Tibial nerve (tissue), 4 donors: ENCODE data around the gene ZNF416. TPM values are rescaled to one million over a fixed set of nuclear protein-coding genes. Genes with fewer than 3 reads are reported as not detected.
A peak's percentile ranks its signal among the peaks of the same experiment; 100 is the strongest.

Source experiments
- DNase-seq, 2 donors: peaks; one replicate each; pipeline ENCODE4 v3.0.0-alpha.2; 2019; ENCODE audit warnings: low spot score in 2 of 2
- H3K27ac ChIP-seq, 4 donors: fragments of 200-600 bp; sonication (generic) in 3 of 4; one replicate each; pipeline ENCODE4 v1.5.1; 2017 to 2019; ENCODE audit warnings: mild to moderate bottlenecking in 1 of 4
- H3K27me3 ChIP-seq, 2 donors: fragments of 200-600 bp; sonication (generic) in 1 of 2; one replicate each; pipeline versions ENCODE4 v1.5.1 to v1.6.0; 2017 to 2019
- H3K36me3 ChIP-seq, 3 donors: fragments of 200-600 bp; sonication (generic); one replicate each; pipeline ENCODE4 v1.5.1; 2018 to 2019
- H3K4me1 ChIP-seq, 4 donors: fragments of 200-600 bp; sonication (generic) in 3 of 4; one replicate each; pipeline ENCODE4 v1.5.1; 2017 to 2019
- H3K4me3 ChIP-seq, 4 donors: fragments of 200-600 bp; sonication (generic) in 3 of 4; one replicate each; pipeline ENCODE4 v1.5.1; 2017 to 2019; ENCODE audit warnings: mild to moderate bottlenecking in 1 of 4, moderate library complexity in 1 of 4
- H3K9me3 ChIP-seq, 4 donors: fragments of 200-600 bp; sonication (generic) in 3 of 4; one replicate each; pipeline ENCODE4 v1.5.1; 2017 to 2019
- EP300 ChIP-seq, 2 donors: sonication (generic); formaldehyde crosslinking; IDR thresholded peaks; one replicate each; pipeline ENCODE4 v1.6.1; 2017; ENCODE audit warnings: antibody characterized with exemption in 2 of 2, mild to moderate bottlenecking in 1 of 2
- POLR2A ChIP-seq, 2 donors: fragments of 450-650 bp; IDR thresholded peaks; one replicate each; pipeline ENCODE4 v1.6.1; 2017; ENCODE audit warnings: antibody characterized with exemption in 2 of 2, mild to moderate bottlenecking in 2 of 2, moderate library complexity in 2 of 2
- WGBS, 2 donors: methylation state at CpG; one replicate each; pipeline ENCODE4 v1.1.5; 2018; 5-methylcytosine and 5-hydroxymethylcytosine counted together
- total RNA-seq, 4 donors: library from RNA; depleted of rRNA; stranded (reverse); fragments of >200 nt; gene quantifications; one replicate each; pipeline ENCODE4 v1.1.0, GENCODE V29; 2016
- TF ChIP-seq, protein P1 (sequence below), 5 experiments: fragments of 200-600 bp in 3 of 5; fragments of 450-650 bp in 2 of 5; sonication (generic) in 3 of 5; IDR thresholded peaks; one replicate each; pipeline ENCODE4 v1.5.1; 2016 to 2019; ENCODE audit warnings: antibody characterized with exemption in 5 of 5, mild to moderate bottlenecking in 3 of 5, moderate library complexity in 2 of 5

ZNF416 gene
- total RNA-seq, 4 donors from 2014 or later: 2.4 to 6.0 (median 2.6) TPM

GRCh38 chr19:57587529-57587928, 8.8 kb upstream of the ZNF416 start:
- WGBS, 2 donors: 92 to 100% methylated on average over 1 of the region's 1 CpG
- H3K9me3 ChIP-seq: peaks cover 0 to 92% (median 45%) of the 10 kb centered on the region in 4 donors
- peaks cover 0 to 79% (median 42%) of the 10 kb centered on the region in 3 donors for H3K36me3 ChIP-seq
- H3K4me1 ChIP-seq: peaks cover 0 to 19% (median 8%) of the 10 kb centered on the region in 4 donors
- no peak for TF ChIP-seq POLR2A (IDR thresholded peaks at IDR 0.05)
- TF ChIP-seq, protein P1, sequence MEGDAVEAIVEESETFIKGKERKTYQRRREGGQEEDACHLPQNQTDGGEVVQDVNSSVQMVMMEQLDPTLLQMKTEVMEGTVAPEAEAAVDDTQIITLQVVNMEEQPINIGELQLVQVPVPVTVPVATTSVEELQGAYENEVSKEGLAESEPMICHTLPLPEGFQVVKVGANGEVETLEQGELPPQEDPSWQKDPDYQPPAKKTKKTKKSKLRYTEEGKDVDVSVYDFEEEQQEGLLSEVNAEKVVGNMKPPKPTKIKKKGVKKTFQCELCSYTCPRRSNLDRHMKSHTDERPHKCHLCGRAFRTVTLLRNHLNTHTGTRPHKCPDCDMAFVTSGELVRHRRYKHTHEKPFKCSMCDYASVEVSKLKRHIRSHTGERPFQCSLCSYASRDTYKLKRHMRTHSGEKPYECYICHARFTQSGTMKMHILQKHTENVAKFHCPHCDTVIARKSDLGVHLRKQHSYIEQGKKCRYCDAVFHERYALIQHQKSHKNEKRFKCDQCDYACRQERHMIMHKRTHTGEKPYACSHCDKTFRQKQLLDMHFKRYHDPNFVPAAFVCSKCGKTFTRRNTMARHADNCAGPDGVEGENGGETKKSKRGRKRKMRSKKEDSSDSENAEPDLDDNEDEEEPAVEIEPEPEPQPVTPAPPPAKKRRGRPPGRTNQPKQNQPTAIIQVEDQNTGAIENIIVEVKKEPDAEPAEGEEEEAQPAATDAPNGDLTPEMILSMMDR (IDR thresholded peaks at IDR 0.05): no peak
- no peak for DNase-seq
- H3K27ac ChIP-seq: no peak overlapping the region
- H3K4me3 ChIP-seq: no peak overlapping the region
- no peaks in the 10 kb centered on the region for H3K27me3 ChIP-seq

DNA sequence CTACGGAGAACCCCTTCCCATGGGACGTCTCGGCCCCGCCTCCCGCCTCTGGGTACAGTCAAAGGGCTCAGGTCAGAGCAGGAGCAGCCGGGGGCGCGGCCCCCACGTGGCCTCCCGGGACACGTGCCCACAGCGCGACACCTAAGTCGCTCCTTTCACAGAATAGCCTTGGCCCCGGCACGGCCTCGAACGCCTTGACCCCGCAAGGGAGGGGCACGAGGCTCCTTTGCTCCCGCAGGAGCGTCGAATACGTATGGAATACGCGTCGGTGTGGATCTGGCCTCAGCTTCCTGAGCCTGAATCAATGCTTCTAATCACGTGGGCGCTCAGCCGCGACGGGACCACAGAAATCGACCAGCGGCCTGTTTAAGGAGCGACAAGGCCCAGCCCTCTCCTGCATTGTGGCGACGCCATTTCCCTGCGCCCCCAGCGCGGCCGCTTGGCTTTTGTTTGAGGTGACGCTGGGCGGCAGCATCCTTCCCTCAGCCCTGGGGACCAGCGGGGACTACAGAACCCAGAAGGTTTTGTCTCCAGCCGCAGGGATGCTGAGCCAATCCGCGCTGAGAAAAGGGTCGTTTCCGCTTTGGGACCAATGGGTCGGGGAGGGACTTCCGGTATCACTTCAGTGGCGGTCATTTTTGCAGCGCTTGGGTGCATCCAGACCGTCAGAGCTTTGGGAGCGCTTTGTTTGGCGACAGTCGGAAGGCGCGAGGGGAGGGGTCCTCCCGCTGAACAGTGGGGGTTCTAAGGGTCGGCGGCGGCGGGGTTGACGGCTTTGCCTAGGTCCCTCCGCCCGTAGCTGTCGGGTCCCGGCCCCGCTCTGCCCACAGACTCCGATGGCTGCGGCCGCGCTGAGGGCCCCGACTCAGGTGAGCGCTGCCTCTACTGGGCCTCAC, 5.1 kb upstream of the ZNF416 start, which contains the start of gene ZIK1:
Gene ZIK1 (plus strand): TSS at position 625 of the 896 bp plus-strand sequence. CDS start 212 bp downstream, at position 837.
- H3K4me3 ChIP-seq: peak within 1 kb of the TSS; percentile 31 to 71 (median 54)
- 3 to 5% methylated on average over 34 to 67 of the region's 76 CpGs for WGBS, 2 donors
- H3K36me3 ChIP-seq: peaks cover 0 to 41% (median 16%) of the 10 kb centered on the region in 3 donors
- peaks cover 0 to 27% (median 8%) of the 10 kb centered on the region in 4 donors for H3K4me1 ChIP-seq
- no peaks in the 10 kb centered on the region for H3K27me3 ChIP-seq
- H3K9me3 ChIP-seq: peaks cover 0 to 57% (median 17%) of the 10 kb centered on the region in 4 donors
- H3K27ac ChIP-seq: peak within 1 kb of the TSS in 2 of 4 donors; percentile 42 to 44
- no peak for TF ChIP-seq POLR2A (IDR thresholded peaks at IDR 0.05)
- TF ChIP-seq, protein P1 (IDR thresholded peaks at IDR 0.05): no peak
- peak; percentile 11 to 32 for TF ChIP-seq EP300 (IDR thresholded peaks at IDR 0.05)
- peak; percentile 69 to 80 for DNase-seq

GRCh38 chr19:57583104-57583520, 4.4 kb upstream of the ZNF416 start:
- 30 to 37% methylated on average over 19 of the region's 21 CpGs for WGBS, 2 donors
- H3K27ac ChIP-seq: peak overlapping the region in 1 of 4 donors; percentile 44
- DNase-seq: no peak

DNA sequence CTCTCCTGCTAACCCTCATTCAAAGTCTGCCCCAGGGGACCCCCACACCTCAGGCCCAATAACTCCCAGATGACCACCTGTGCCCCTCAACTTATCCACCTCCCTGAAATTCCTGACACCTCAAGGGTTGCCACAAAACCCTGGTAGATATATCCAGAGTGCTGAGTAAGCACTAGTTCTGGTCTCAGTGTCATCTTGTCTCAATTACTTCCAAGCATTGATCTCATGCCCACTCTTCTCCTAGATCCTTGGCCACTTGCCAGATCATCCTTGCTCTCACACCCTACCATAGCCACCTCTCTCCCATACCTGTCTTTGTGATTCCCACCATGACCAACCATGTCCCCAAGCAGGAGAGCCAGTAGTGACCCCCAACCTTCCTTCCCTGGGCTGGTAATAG, 2.0 kb downstream of the ZNF416 start:
- Histone ChIP-seq H3K4me3 (no peak overlapping the region), H3K9me3 (peaks cover 0 to 66% (median 41%) of the 10 kb centered on the region in 4 donors), H3K36me3 (peaks cover 0 to 59% (median 42%) of the 10 kb centered on the region in 3 donors), H3K4me1 (peaks cover 0 to 17% (median 4%) of the 10 kb centered on the region in 4 donors), H3K27me3 (no peaks in the 10 kb centered on the region), H3K27ac (no peak overlapping the region)
- no peak for DNase-seq
- TF ChIP-seq POLR2A (IDR thresholded peaks at IDR 0.05) (no peak), EP300 (IDR thresholded peaks at IDR 0.05) (no peak)
- TF ChIP-seq, protein P1 (IDR thresholded peaks at IDR 0.05): no peak

More at GRCh38 chr19:57583104-57583520, 4.4 kb upstream of the ZNF416 start:
- TF ChIP-seq POLR2A (IDR thresholded peaks at IDR 0.05) (no peak), EP300 (IDR thresholded peaks at IDR 0.05) (no peak)
- TF ChIP-seq, protein P1 (IDR thresholded peaks at IDR 0.05): no peak
- Histone ChIP-seq H3K9me3 (peaks cover 0 to 50% (median 14%) of the 10 kb centered on the region in 4 donors), H3K36me3 (peaks cover 0 to 35% (median 9%) of the 10 kb centered on the region in 3 donors), H3K4me1 (peaks cover 0 to 29% (median 9%) of the 10 kb centered on the region in 4 donors), H3K4me3 (peak overlapping the region in 3 of 4 donors; percentile 31 to 71 (median 51)), H3K27me3 (no peaks in the 10 kb centered on the region)
